Tibial artery (tissue), 4 donors: Measurements from ENCODE around the gene SPHK1.
A peak's percentile ranks its signal among the peaks of the same experiment; 100 is the strongest.

ENCODE experiments used
- DNase-seq, 2 donors: peaks; one replicate each; pipeline ENCODE4 v3.0.0-alpha.2; 2019
- H3K27ac ChIP-seq, 2 donors: fragments of 200-600 bp; sonication (generic) in 1 of 2; 1 replicate in 1 of 2; 2 replicates in 1 of 2; pipeline ENCODE4 v1.5.1; 2018 to 2019; ENCODE audit warnings: mild to moderate bottlenecking in 1 of 2
- H3K27me3 ChIP-seq, 2 donors: fragments of 200-600 bp; sonication (generic) in 1 of 2; one replicate each; pipeline versions ENCODE4 v1.5.1 to v1.6.0; 2016 to 2019
- H3K36me3 ChIP-seq, 3 donors: fragments of 200-600 bp; sonication (generic) in 2 of 3; one replicate each; pipeline ENCODE4 v1.5.1; 2016 to 2019; ENCODE audit warnings: mild to moderate bottlenecking in 2 of 3
- H3K4me1 ChIP-seq, 4 donors: fragments of 200-600 bp; sonication (generic) in 2 of 4; 1 replicate in 3 of 4; 2 replicates in 1 of 4; pipeline ENCODE4 v1.5.1; 2016 to 2019
- H3K4me3 ChIP-seq, 2 donors: fragments of 200-600 bp; sonication (generic) in 1 of 2; 1 replicate in 1 of 2; 2 replicates in 1 of 2; pipeline ENCODE4 v1.5.1; 2018 to 2019; ENCODE audit warnings: mild to moderate bottlenecking in 2 of 2
- H3K9me3 ChIP-seq, 3 donors: fragments of 200-600 bp; sonication (generic) in 1 of 3; one replicate each; pipeline ENCODE4 v1.5.1; 2016 to 2019
- CTCF ChIP-seq, 2 experiments: fragments of 200-600 bp in 1 of 2; fragments of 450-650 bp in 1 of 2; IDR thresholded peaks; one replicate each; pipeline ENCODE4 v1.5.1; 2017 to 2019; ENCODE audit warnings: antibody characterized with exemption in 2 of 2, mild to moderate bottlenecking in 1 of 2, moderate library complexity in 1 of 2
- intact Hi-C: fragments of 100-400 bp; cut with DNase I; formaldehyde crosslinking; loops from one replicate; pipeline ENCODE4 v1.15.0; 2023; ENCODE audit warnings: low total_unique reads

The SPHK1 gene

GRCh38 chr17:76384987-76385891 lies 830 bp downstream of the SPHK1 start:
- H3K9me3 ChIP-seq, result no peaks in the 10 kb centered on the region
- H3K27ac ChIP-seq, result peak overlapping the region; percentile 76 to 82
- peaks cover 5 to 45% (median 38%) of the 10 kb centered on the region in 4 donors for H3K4me1 ChIP-seq
- peak overlapping the region; percentile 56 to 57 for H3K4me3 ChIP-seq
- intact Hi-C loops, result no loop called here
- no peaks in the 10 kb centered on the region for H3K27me3 ChIP-seq
- H3K36me3 ChIP-seq, result peaks cover 0 to 9% (median 3%) of the 10 kb centered on the region in 3 donors
- peak; percentile 66 to 79 for DNase-seq
- TF ChIP-seq CTCF (IDR thresholded peaks at IDR 0.05), result no peak

- peak overlapping the region in 1 of 2 donors; percentile 76 for H3K27ac ChIP-seq
- H3K9me3 ChIP-seq, result no peaks in the 10 kb centered on the region
- peak; percentile 70 to 85 for DNase-seq
- peaks cover 5 to 45% (median 38%) of the 10 kb centered on the region in 4 donors for H3K4me1 ChIP-seq
- H3K27me3 ChIP-seq, result no peaks in the 10 kb centered on the region
- intact Hi-C loops, result no loop called here
- H3K36me3 ChIP-seq, result peaks cover 0 to 18% (median 12%) of the 10 kb centered on the region in 3 donors
- peak overlapping the region; percentile 56 to 57 for H3K4me3 ChIP-seq
- TF ChIP-seq CTCF (IDR thresholded peaks at IDR 0.05), result peak; percentile 75 to 82
These were observed 1.7 kb downstream of the SPHK1 start for GRCh38 chr17:76385892-76386786.

GRCh38 chr17:76386966-76387765 lies 2.8 kb downstream of the SPHK1 start:
- Histone ChIP-seq H3K36me3 (peaks cover 0 to 28% (median 17%) of the 10 kb centered on the region in 3 donors), H3K27me3 (no peaks in the 10 kb centered on the region), H3K4me1 (peaks cover 5 to 39% (median 37%) of the 10 kb centered on the region in 4 donors), H3K9me3 (no peaks in the 10 kb centered on the region), H3K4me3 (no peak overlapping the region), H3K27ac (no peak overlapping the region)
- intact Hi-C loops, result no loop called here
- TF ChIP-seq CTCF (IDR thresholded peaks at IDR 0.05), result no peak
- DNase-seq, result no peak

GRCh38 chr17:76388966-76389888 lies 4.8 kb downstream of the SPHK1 start:
- Histone ChIP-seq H3K27me3 (no peaks in the 10 kb centered on the region), H3K4me1 (peaks cover 5 to 21% (median 20%) of the 10 kb centered on the region in 4 donors), H3K27ac (no peak overlapping the region), H3K36me3 (peaks cover 4 to 45% (median 27%) of the 10 kb centered on the region in 3 donors), H3K9me3 (no peaks in the 10 kb centered on the region), H3K4me3 (no peak overlapping the region)
- intact Hi-C loops, result no loop called here
- no peak for DNase-seq
- TF ChIP-seq CTCF (IDR thresholded peaks at IDR 0.05), result no peak
